K562 (cell line): ENCODE data around the gene ANKMY1. TPM values are rescaled to one million over a fixed set of nuclear protein-coding genes. Genes with fewer than 3 reads are reported as not detected.
A peak's percentile ranks its signal among the peaks of the same experiment; 100 is the strongest.

Source experiments
- CREB1 ChIP-seq, 2 experiments: sonication (generic) in 1 of 2; formaldehyde crosslinking in 1 of 2; IDR thresholded peaks; 2 replicates each; pipeline versions ENCODE4 v1.6.1 to v1.8.0; 2012 to 2022; ENCODE audit warnings: inconsistent platforms in 1 of 2, mild to moderate bottlenecking in 1 of 2, missing genetic modification reagents in 1 of 2, moderate library complexity in 1 of 2
- ELK1 ChIP-seq: sonication (generic); formaldehyde crosslinking; IDR thresholded peaks from 2 replicates; pipeline ENCODE4 v1.8.1; 2022; ENCODE audit warnings: missing genetic modification reagents
- HDAC2 ChIP-seq: fragments of 450-650 bp; IDR thresholded peaks from 2 replicates; pipeline ENCODE4 v1.6.1; 2016; ENCODE audit warnings: mild to moderate bottlenecking
- JUNB ChIP-seq: fragments of 450-650 bp; formaldehyde crosslinking; conservative IDR thresholded peaks from 2 replicates; pipeline ENCODE4 v1.4.0; 2020; ENCODE audit warnings: mild to moderate bottlenecking
- KDM2B ChIP-seq: fragments of 250-450 bp; sonication (Bioruptor Pico); IDR thresholded peaks from 2 replicates; pipeline ENCODE4 v1.8.0; 2021; ENCODE audit warnings: mild to moderate bottlenecking, moderate library complexity
- KLF16 ChIP-seq: IDR thresholded peaks from 2 replicates; pipeline ENCODE4 v1.6.1; 2016; ENCODE audit warnings: antibody characterized with exemption
- LEF1 ChIP-seq: fragments of 450-650 bp; IDR thresholded peaks from 2 replicates; pipeline ENCODE4 v1.6.1; 2016; ENCODE audit warnings: mild to moderate bottlenecking
- MAFF ChIP-seq: IDR thresholded peaks from 2 replicates; pipeline ENCODE4 v1.6.1; 2012; ENCODE audit warnings: low read length, improper control_type of control experiment
- MAZ ChIP-seq, 2 experiments: fragments of 450-650 bp in 1 of 2; sonication (generic) in 1 of 2; formaldehyde crosslinking; IDR thresholded peaks in 1 of 2; conservative IDR thresholded peaks in 1 of 2; 2 replicates each; pipeline versions ENCODE4 v1.4.0 to v1.5.0; 2020; ENCODE audit warnings: mild to moderate bottlenecking in 1 of 2, missing genetic modification reagents in 1 of 2
- MITF ChIP-seq: IDR thresholded peaks from 2 replicates; pipeline ENCODE4 v1.6.1; 2014; ENCODE audit warnings: antibody characterized with exemption
- MYBL2 ChIP-seq, 2 experiments: fragments of 450-650 bp in 1 of 2; sonication (generic) in 1 of 2; formaldehyde crosslinking in 1 of 2; IDR thresholded peaks; 2 replicates each; pipeline versions ENCODE4 v1.6.1 to v1.8.1; 2017 to 2022; ENCODE audit warnings: borderline replicate concordance in 1 of 2, inconsistent platforms in 1 of 2, low read depth in 1 of 2, mild to moderate bottlenecking in 1 of 2, missing genetic modification reagents in 1 of 2, moderate library complexity in 1 of 2
- NR3C1 ChIP-seq: sonication (generic); formaldehyde crosslinking; IDR thresholded peaks from 2 replicates; pipeline ENCODE4 v1.8.1; 2022; ENCODE audit warnings: missing genetic modification reagents
- NR4A1 ChIP-seq, 2 experiments: fragments of 250-450 bp in 1 of 2; fragments of 450-650 bp in 1 of 2; sonication (Bioruptor Pico) in 1 of 2; IDR thresholded peaks; 2 replicates each; pipeline versions ENCODE4 v1.4.0 to v1.6.1; 2016 to 2020; ENCODE audit warnings: mild to moderate bottlenecking in 2 of 2, missing compliant biosample characterization in 1 of 2, missing genetic modification characterization in 1 of 2, moderate library complexity in 1 of 2
- PCBP1 ChIP-seq: fragments of 200-400 bp; formaldehyde crosslinking; IDR thresholded peaks from 2 replicates; pipeline ENCODE4 v1.6.1; 2018; ENCODE audit warnings: mild to moderate bottlenecking, low read depth, low read length; ENCODE audit not compliant: poor library complexity, severe bottlenecking
- TEAD2 ChIP-seq: fragments of 450-650 bp; IDR thresholded peaks from 2 replicates; pipeline ENCODE4 v1.6.1; 2016; ENCODE audit warnings: missing genetic modification characterization, control low read depth, missing compliant biosample characterization
- U2AF1 ChIP-seq: fragments of 200-400 bp; formaldehyde crosslinking; optimal IDR thresholded peaks from 2 replicates; pipeline ENCODE3; 2017; ENCODE audit warnings: mild to moderate bottlenecking, low read depth, low read length, moderate library complexity
- USF2 ChIP-seq: sonication (generic); formaldehyde crosslinking; IDR thresholded peaks from 2 replicates; pipeline ENCODE4 v1.5.0; 2020; ENCODE audit warnings: missing genetic modification reagents
- ZKSCAN8 ChIP-seq: fragments of 200-800 bp; sonication (Bioruptor generic); IDR thresholded peaks from 2 replicates; pipeline ENCODE4 v1.6.1; 2016; ENCODE audit warnings: missing genetic modification characterization, missing compliant biosample characterization
- ZNF41 ChIP-seq: fragments of 250-450 bp; sonication (Bioruptor Pico); conservative IDR thresholded peaks from 2 replicates; pipeline ENCODE4 v1.4.0; 2020; ENCODE audit warnings: mild to moderate bottlenecking
- ZNF583 ChIP-seq: fragments of 250-450 bp; sonication (Bioruptor Pico); IDR thresholded peaks from 2 replicates; pipeline ENCODE4 v1.4.0; 2020
- ZNF830 ChIP-seq: fragments of 250-450 bp; sonication (Bioruptor Pico); IDR thresholded peaks from 2 replicates; pipeline ENCODE4 v1.5.0; 2021; ENCODE audit warnings: mild to moderate bottlenecking
- polyA plus RNA-seq, 8 experiments: library from polyadenylated mRNA; depleted of rRNA in 4 of 8; stranded (reverse) in 5 of 8; unstranded in 3 of 8; fragments of >200 nt; fragmentation: Nextera tagmentation in 2 of 8; fragmentation: Illumina TruSeq in 1 of 8; extraction: Ambion mirVana in 2 of 8; extraction: Trizol in 1 of 8; gene quantifications; 2 replicates each; pipeline versions ENCODE4 v1.2.1 to v1.2.3, GENCODE V29; 2011 to 2014; ENCODE audit warnings: inconsistent platforms in 1 of 8, missing spikeins in 1 of 8
- total RNA-seq, 7 experiments: library from RNA; depleted of rRNA in 6 of 7; stranded (reverse); fragments of >200 nt in 6 of 7; fragmentation: Illumina TruSeq in 2 of 7; extraction: Trizol in 2 of 7; gene quantifications; 2 replicates each; pipeline versions ENCODE4 v1.2.1 to v1.2.3, GENCODE V29; 2011 to 2021; ENCODE audit warnings: low replicate concordance in 1 of 7

ANKMY1 gene
- total and polyA plus RNA-seq, 9 of the 15 experiments (the other 6 are each of a cell fraction or from before 2014, with no cell fraction given) = 0.75 to 15.1 (median 11.7) TPM

- TF ChIP-seq USF2 (CRISPR knock-in tag) = no peak
- no peak; the same call in 1 of the 2 replicates for TF ChIP-seq NR3C1 (CRISPR knock-in tag)
- TF ChIP-seq ZKSCAN8 (CRISPR knock-in tag) = no peak
- TF ChIP-seq NR4A1 (CRISPR knock-in tag; IDR thresholded peaks at IDR 0.05) = no peak
- no peak for TF ChIP-seq NR4A1 (tag; IDR thresholded peaks at IDR 0.05)
- no peak for TF ChIP-seq KDM2B (CRISPR knock-in tag)
- TF ChIP-seq ZNF830 = no peak
- no peak for TF ChIP-seq KLF16
- TF ChIP-seq MITF = no peak
- TF ChIP-seq U2AF1 = peak; percentile 32
- no peak for TF ChIP-seq ELK1 (CRISPR knock-in tag)
- no peak for TF ChIP-seq MAFF
- TF ChIP-seq TEAD2 (tag) = no peak
- no peak for TF ChIP-seq MYBL2 (IDR thresholded peaks at IDR 0.05; ENCODE audit: low read depth)
- TF ChIP-seq MYBL2 (CRISPR knock-in tag; IDR thresholded peaks at IDR 0.05; ENCODE audit: borderline replicate concordance) = no peak
- no peak for TF ChIP-seq HDAC2
- no peak for TF ChIP-seq ZNF41 (CRISPR knock-in tag)
- TF ChIP-seq MAZ (CRISPR knock-in tag; conservative IDR thresholded peaks at IDR 0.05 in 1 of 2, IDR thresholded peaks at IDR 0.05 in 1 of 2) = peak; percentile 44 to 47; a peak in 3 of 4 replicates
- no peak for TF ChIP-seq CREB1 (IDR thresholded peaks at IDR 0.05)
- TF ChIP-seq CREB1 (CRISPR knock-in tag; IDR thresholded peaks at IDR 0.05) = no peak; the same call in 1 of the 2 replicates
- TF ChIP-seq PCBP1 = peak; percentile 27
- peak; percentile 60; the same call in 1 of the 2 replicates for TF ChIP-seq ZNF583 (CRISPR knock-in tag)
- TF ChIP-seq JUNB (CRISPR knock-in tag) = no peak
- no peak for TF ChIP-seq LEF1
Measured at GRCh38 chr2:240560480-240561324, 2.9 kb upstream of the ANKMY1 start (continued).
